Activated T-cell treated with anti-CD3 and anti-CD28 coated beads for 4 hours (primary cell): ENCODE measurements around the gene DBR1.
A peak's percentile ranks its signal among the peaks of the same experiment; 100 is the strongest.

Source experiments
- DNase-seq: peaks from one replicate; pipeline ENCODE4 v3.0.0-alpha.2; 2020

DBR1 gene

DNA sequence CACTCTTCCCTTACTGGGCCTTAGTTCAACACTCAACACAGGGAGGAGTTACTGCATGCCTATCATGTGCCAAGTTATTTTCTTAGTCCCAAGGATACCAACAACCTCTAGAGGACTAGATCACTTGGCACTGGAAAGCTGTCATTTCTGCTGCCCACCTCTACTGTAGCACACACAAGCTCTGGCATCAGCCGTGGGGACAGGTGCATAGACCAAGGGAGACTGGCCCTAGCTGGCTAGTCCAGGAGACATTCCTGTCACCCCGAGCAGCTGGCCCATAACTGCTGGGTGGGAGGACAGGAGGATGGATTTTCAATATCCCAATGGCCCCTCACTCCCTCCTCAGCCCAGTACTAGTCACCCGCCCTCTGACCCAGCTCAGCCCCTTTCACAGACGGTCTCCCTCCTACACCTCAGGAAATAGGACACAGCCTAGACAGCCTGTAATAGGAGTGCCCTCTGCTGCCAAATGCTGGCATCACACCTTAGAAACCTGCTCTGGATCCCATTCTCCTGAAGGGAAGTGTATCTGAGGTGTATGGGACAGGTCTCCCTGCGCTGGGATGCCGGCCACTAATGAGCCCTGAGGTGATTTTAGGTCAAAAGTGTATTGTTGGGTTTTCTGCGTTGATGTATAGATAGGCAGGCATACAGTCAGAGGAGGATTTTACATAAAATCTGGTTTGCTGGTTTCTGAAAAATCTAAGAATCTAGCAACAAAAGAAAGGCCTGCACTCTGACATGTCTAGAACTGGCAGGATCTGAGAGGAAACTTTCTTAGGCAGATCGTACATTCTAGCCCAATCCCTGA is 55.9 kb downstream of the DBR1 start:
- DNase-seq: peak; percentile 43

DNA sequence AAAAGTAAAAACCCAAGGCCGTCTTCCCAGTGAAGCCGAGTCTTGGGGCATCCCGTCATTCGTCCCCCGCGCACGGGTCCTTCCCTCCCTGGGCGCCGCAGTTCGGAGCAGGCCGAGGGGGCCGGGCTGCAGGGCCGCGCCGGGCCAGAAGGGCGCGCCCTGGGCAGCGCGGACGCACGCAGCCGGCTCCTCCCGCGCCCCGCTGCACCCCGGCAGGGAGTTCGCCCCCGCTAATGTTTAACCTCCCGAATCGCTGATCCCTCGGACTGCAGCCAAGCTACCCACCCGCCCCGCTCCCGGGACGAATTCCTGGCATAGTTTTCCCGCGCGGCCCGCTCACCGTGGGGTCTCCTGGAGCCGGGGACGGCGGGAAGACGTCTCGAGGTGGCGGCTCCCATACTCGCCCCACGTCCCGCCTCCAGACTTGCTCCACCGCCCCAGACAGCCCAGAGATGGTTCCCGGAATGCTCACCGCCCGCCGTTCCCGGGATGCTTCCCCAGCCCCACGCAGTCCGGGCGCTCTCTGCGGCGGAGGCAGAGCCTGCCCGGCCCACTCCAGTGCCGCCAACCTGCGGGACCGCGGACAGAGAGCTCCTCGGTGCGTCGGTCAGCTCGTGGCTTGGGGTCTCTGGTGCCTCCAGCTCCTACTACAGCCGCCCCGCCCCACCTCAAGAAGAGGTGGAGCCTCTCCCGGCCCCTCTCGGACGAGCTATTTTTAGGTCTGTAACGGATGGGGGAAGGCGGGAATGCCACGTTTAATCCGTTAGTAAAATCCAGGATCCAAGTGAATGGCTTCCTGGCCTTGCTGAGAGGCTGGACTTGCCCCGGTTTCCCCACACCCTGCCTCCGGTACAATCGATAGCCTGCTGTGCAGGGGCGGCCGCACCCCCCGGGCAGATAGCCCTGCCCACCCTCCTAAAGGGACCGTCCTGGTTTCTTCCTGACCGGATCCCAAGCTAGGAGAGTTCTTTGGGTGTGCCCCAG is 59.4 kb downstream of the DBR1 start, which contains the start of gene DZIP1L:
TSS of gene DZIP1L (minus strand) at position 621 of the 984 bp plus-strand sequence. CDS start 11,637 bp downstream, outside the sequence.
- no peak for DNase-seq

DNA sequence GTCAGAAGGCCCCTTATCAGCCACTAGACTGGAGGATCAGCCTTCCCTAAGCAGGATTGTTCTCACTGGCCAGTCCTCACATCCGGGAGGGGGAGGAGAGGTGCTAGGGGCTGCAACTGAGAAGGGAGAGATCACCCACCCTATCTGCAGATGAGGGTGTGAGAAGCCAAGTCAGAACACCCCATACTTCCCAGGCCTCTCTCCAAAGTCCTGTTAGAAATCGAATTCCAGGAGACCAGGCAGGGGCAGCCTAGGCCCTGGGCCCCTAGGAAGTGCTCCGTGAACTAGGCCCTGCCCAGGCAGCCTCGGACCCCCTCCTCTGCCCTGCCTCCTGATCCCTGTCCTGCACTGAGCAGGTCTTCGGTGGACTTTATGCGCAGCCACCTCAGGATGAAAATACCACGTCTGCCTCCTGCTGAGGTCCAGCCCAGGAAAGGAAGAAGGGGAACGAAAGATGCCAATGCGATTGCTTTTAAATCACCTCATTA is 60.2 kb downstream of the DBR1 start:
- no peak for DNase-seq

DNA sequence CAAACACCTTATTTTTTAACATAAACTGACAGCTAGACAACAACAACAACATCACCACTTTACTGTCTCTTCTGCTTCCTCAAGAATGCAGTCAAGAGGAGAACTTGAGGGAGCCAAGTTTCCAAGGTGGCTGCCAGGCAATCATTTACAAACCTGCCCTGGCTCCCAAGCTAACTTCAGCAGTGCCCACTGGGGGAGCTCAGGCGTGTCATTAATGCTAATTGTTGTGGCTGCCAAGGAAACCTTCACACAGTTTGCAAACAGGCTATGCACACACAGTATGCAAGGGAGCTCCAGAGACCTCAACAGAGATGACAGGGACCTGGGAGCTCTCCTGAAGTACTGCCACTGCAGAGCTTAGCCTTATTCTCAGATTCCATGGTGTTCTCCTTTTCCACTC is 61.4 kb downstream of the DBR1 start:
- no peak for DNase-seq

DNA sequence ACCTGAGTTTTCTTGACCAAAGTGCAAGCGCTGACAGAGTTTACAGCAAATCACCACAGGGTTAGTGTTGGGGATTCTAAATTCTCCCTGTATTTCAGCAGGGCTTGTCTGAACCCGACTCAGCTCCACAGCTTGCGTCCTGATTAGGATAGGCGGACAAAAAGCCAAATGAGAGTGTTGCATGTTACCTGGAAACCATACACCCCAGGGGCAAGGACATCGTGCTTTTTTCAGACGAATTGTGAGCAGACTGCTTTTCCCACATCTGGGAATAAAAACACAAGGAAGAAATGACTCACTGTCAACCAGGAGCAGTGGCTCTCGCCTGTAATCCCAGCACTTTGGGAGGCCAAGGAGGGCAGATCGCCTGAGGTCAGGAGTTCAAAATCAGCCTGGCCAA is 62.4 kb downstream of the DBR1 start:
- no peak for DNase-seq
